ENCODE measurements around the gene RNF207.
"Not testable (repeated sequence)": the region's sequence is repeated elsewhere in the genome, so short reads cannot be mapped to it uniquely, and the experiment has no call there.

RNF207 gene

DNA sequence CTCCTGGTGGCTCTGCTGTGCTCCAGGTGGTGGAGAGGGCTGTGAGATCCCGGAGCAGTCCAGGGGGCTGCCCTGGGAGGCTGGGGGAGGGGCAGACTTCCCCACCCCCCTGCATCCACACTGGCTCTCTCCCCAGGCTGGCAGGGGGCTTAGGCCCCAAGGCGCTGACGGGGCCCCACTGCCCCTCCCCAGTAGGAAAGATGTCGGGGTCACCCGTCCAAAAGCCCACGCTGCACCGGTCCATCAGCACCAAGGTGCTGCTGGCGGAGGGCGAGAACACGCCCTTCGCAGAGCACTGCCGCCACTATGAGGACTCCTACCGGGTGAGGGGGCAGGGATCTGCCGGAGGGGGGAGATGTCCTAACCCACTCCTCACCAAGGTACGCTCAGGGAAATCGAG is 5.8 kb downstream of the RNF207 start:
- Histone ChIP-seq H3K4me2 (ENCODE audit: low read depth, low read length) (no peak overlapping the region), H4K20me1 (ENCODE audit: insufficient read depth, low read length) (no peaks in the 10 kb centered on the region), H3K36me3 (replicated peaks; ENCODE audit: insufficient read depth, low read length) (no peaks in the 10 kb centered on the region), H3K4me1 (ENCODE audit: low read length) (no peaks in the 10 kb centered on the region), H3K79me2 (ENCODE audit: low read length) (no peaks in the 10 kb centered on the region), H2AFZ (ENCODE audit: low read length) (no peak overlapping the region), H3K9me3 (replicated peaks; ENCODE audit: insufficient read depth, low read length) (no peaks in the 10 kb centered on the region), H3K4me3 (ENCODE audit: low read length) (no peak overlapping the region), H3K9me2 (replicated peaks; ENCODE audit: insufficient read depth, low read length) (no peaks in the 10 kb centered on the region), H3K27me3 (replicated peaks; ENCODE audit: insufficient read depth, low read length) (peaks cover 32% of the 10 kb centered on the region), H3K9ac (ENCODE audit: low read length) (no peak overlapping the region), H3F3A (ENCODE audit: insufficient read depth, low read length) (no peaks in the 10 kb centered on the region), H3K27ac (ENCODE audit: low read length) (no peak overlapping the region)
- no peak for TF ChIP-seq EZH2 (optimal IDR thresholded peaks at IDR 0.05; ENCODE audit: low read depth, low read length)
- no peak for TF ChIP-seq EZH2phosphoT487 (IDR thresholded peaks at IDR 0.05; ENCODE audit: low read length)
- TF ChIP-seq CTCF (IDR thresholded peaks at IDR 0.05; ENCODE audit: low read length): no peak
- no peak for DNase-seq

DNA sequence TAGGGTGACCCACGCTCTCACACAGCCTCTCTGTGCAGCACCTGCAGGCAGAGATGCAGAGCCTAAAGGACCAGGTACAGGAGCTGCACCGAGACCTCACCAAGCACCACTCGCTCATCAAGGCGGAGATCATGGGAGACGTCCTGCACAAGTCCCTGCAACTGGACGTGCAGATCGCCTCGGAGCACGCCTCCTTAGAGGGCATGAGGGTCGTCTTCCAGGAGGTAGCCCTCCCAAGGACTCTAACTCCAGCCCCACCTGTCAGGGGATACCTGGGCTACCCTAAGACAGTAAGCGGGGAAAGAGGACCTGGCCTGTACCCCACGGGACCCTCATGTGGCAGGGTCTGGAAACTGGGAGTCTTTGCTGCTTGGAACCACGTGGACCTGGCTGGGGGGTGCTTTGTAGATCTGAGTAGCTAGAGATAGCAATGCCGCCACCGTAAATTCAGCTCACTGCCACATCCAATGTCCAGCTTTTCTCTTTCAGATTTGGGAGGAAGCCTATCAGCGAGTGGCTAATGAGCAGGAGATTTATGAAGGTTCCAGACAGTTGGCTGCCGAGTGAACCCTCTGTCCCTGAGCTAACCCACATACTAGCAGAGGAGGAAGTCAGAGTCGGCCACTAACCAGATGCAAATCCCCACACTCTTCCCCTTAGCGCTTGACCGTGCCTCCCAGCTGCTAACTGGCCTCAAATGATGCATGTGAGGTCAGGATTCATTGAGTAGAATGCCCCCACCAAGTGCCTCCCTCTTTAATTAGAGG is 6.5 kb downstream of the RNF207 start:
- no peak overlapping the region for H3K27ac ChIP-seq (ENCODE audit: low read length)
- H2AFZ ChIP-seq (ENCODE audit: low read length): no peak overlapping the region
- H3F3A ChIP-seq (ENCODE audit: insufficient read depth, low read length): no peaks in the 10 kb centered on the region
- no peak overlapping the region for H3K4me2 ChIP-seq (ENCODE audit: low read depth, low read length)
- H3K9ac ChIP-seq (ENCODE audit: low read length): no peak overlapping the region
- no peaks in the 10 kb centered on the region for H3K9me2 ChIP-seq (replicated peaks; ENCODE audit: insufficient read depth, low read length)
- H3K79me2 ChIP-seq (ENCODE audit: low read length): no peaks in the 10 kb centered on the region
- DNase-seq: no peak
- no peaks in the 10 kb centered on the region for H4K20me1 ChIP-seq (ENCODE audit: insufficient read depth, low read length)
- no peak for TF ChIP-seq EZH2 (optimal IDR thresholded peaks at IDR 0.05; ENCODE audit: low read depth, low read length)
- peaks cover 27% of the 10 kb centered on the region for H3K27me3 ChIP-seq (replicated peaks; ENCODE audit: insufficient read depth, low read length)
- no peak overlapping the region for H3K4me3 ChIP-seq (ENCODE audit: low read length)
- no peaks in the 10 kb centered on the region for H3K36me3 ChIP-seq (replicated peaks; ENCODE audit: insufficient read depth, low read length)
- H3K4me1 ChIP-seq (ENCODE audit: low read length): no peaks in the 10 kb centered on the region
- H3K9me3 ChIP-seq (replicated peaks; ENCODE audit: insufficient read depth, low read length): no peaks in the 10 kb centered on the region

- Histone ChIP-seq H3K4me2 (ENCODE audit: low read depth, low read length) (no peak overlapping the region), H3K9me2 (replicated peaks; ENCODE audit: insufficient read depth, low read length) (no peaks in the 10 kb centered on the region), H3K79me2 (ENCODE audit: low read length) (no peaks in the 10 kb centered on the region), H3F3A (ENCODE audit: insufficient read depth, low read length) (no peaks in the 10 kb centered on the region), H3K27ac (ENCODE audit: low read length) (no peak overlapping the region), H3K4me1 (ENCODE audit: low read length) (no peaks in the 10 kb centered on the region), H3K4me3 (ENCODE audit: low read length) (no peak overlapping the region), H3K9me3 (replicated peaks; ENCODE audit: insufficient read depth, low read length) (no peaks in the 10 kb centered on the region), H3K36me3 (replicated peaks; ENCODE audit: insufficient read depth, low read length) (peaks cover under 1% of the 10 kb centered on the region; the same call in 1 of the 2 replicates), H2AFZ (ENCODE audit: low read length) (no peak overlapping the region), H3K9ac (ENCODE audit: low read length) (no peak overlapping the region), H3K27me3 (replicated peaks; ENCODE audit: insufficient read depth, low read length) (peaks cover 11% of the 10 kb centered on the region), H4K20me1 (ENCODE audit: insufficient read depth, low read length) (no peaks in the 10 kb centered on the region)
- no peak for TF ChIP-seq CTCF (IDR thresholded peaks at IDR 0.05; ENCODE audit: low read length)
- TF ChIP-seq EZH2phosphoT487 (IDR thresholded peaks at IDR 0.05; ENCODE audit: low read length): no peak
- no peak for TF ChIP-seq EZH2 (optimal IDR thresholded peaks at IDR 0.05; ENCODE audit: low read depth, low read length)
- no peak for DNase-seq
These were observed 12.7 kb downstream of the RNF207 start for GRCh38 chr1:6218375-6219164.

GRCh38 chr1:6219641-6220040 is 13.7 kb downstream of the RNF207 start:
- peaks cover 12% of the 10 kb centered on the region for H3K36me3 ChIP-seq (replicated peaks; ENCODE audit: insufficient read depth, low read length)
- not testable (repeated sequence) for H3K9ac ChIP-seq (ENCODE audit: low read length); H2AFZ ChIP-seq (ENCODE audit: low read length); H3F3A ChIP-seq (ENCODE audit: insufficient read depth, low read length); H3K4me3 ChIP-seq (ENCODE audit: low read length); H4K20me1 ChIP-seq (ENCODE audit: insufficient read depth, low read length); H3K4me2 ChIP-seq (ENCODE audit: low read depth, low read length); H3K4me1 ChIP-seq (ENCODE audit: low read length); H3K9me2 ChIP-seq (replicated peaks; ENCODE audit: insufficient read depth, low read length); DNase-seq; H3K9me3 ChIP-seq (replicated peaks; ENCODE audit: insufficient read depth, low read length); H3K79me2 ChIP-seq (ENCODE audit: low read length); H3K27me3 ChIP-seq (replicated peaks; ENCODE audit: insufficient read depth, low read length); H3K27ac ChIP-seq (ENCODE audit: low read length)
